ENCODE measurements around the gene SLC4A5. TPM values are rescaled to one million over a fixed set of nuclear protein-coding genes. Genes with fewer than 3 reads are reported as not detected.
"Not testable (repeated sequence)": the region's sequence is repeated elsewhere in the genome, so short reads cannot be mapped to it uniquely, and the experiment has no call there.

SLC4A5 gene
- total RNA-seq, 1 experiment from 2014 or later: 0.02 TPM

DNA sequence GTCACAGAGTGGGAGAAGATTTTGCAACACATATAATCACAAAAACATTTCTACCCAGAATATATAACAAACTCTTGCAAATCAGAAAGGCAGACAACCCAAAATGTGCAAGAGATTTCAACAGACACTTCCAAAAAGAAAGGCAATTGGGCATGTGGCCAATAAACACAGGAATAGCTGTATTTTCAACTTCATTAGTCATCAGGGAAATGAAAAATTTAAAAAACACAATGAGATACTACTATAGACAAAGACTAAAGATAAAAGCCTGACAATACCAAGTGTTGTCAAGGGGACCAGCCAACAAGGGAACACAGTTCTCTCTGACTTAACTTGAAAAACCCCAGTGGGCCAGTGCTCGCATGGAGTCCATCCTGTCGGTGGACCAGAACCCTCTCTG, 104.3 kb downstream of the SLC4A5 start:
- DNase-seq (ENCODE audit: low read depth): peak; percentile 72

DNA sequence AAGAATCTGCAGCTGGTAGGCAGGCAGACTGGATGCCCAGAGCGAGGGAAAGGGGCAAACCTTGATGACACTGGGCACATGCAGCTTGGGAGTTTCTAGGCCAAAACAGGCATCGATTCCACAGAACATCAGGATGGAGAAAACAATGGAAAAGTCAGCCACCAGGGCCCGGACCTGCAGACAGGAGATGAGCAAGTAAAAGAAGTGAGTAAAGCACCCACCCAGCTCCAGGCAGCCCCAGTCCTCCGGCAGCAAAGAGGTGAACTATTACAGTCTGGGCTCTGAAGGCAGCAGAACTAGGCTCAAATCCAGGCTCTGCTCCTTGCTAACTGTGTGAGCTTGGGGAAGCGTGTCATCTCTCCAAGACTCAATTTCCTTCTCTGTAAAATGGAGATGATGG, 108.2 kb downstream of the SLC4A5 start:
- no peak for DNase-seq (ENCODE audit: low read depth)

DNA sequence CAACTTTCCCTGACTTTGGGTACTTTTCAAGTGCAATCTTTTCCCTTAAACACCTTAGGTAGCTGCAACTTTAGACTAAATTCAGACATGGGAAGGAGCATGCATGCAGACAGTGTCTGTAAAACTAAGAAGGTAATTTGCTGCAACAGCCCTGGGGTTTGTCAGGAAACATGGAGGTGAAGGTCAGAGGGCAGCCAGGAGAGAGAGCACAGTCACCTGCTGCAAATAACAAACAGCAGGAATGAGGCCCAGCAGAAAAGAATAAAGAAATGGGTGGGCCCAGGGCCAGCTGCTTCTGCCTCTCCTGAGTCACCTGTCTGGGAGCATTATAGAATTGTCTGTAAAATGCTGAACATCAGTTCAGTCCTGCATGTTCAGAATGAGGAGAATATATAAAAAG, 109.6 kb downstream of the SLC4A5 start:
- DNase-seq (ENCODE audit: low read depth): no peak

- DNase-seq (ENCODE audit: low read depth): no peak
Measured at GRCh38 chr2:74232426-74232825, 110.8 kb downstream of the SLC4A5 start.

GRCh38 chr2:74229865-74230264, 113.4 kb downstream of the SLC4A5 start:
- not testable (repeated sequence) for DNase-seq (ENCODE audit: low read depth)

DNA sequence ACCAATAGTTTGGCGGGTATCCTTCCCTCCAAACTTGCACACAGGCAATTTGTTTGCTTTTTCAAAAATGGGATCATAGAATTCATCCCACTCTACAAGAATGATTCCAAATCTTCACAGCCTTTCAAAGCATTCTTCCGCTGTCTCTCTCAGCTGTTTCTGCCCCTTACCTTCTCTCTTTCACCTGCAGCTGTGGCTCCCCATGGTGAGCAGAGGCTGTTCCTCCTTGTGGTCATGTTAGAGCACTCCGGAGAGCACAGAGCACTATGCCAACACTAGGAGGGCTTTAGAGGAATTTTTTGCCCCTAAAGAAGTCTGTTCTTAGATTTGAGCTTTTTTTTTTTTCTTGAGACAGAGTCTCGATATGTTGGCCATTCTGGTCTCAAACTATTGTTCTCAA, 114.4 kb downstream of the SLC4A5 start:
- no peak for DNase-seq (ENCODE audit: low read depth)

DNA sequence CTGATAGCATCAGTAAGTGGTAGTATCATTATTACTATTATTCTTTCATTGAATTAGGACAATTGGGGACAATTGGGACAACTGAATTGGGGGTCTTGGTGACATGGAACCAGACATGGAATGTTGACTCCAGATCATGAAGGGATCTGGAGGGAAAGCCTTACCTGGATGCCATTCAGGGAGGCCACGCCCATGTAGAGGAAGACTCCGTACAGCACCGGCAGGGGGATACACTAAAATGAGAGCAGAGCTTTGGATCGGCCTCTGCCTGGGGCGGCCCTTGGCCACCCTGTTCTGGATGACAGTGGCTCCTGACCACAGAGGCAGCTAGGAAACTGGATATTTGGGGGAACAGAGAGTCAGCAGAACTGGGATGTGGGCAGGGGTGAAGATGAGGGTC, 115.6 kb downstream of the SLC4A5 start:
- DNase-seq (ENCODE audit: low read depth): no peak

DNA sequence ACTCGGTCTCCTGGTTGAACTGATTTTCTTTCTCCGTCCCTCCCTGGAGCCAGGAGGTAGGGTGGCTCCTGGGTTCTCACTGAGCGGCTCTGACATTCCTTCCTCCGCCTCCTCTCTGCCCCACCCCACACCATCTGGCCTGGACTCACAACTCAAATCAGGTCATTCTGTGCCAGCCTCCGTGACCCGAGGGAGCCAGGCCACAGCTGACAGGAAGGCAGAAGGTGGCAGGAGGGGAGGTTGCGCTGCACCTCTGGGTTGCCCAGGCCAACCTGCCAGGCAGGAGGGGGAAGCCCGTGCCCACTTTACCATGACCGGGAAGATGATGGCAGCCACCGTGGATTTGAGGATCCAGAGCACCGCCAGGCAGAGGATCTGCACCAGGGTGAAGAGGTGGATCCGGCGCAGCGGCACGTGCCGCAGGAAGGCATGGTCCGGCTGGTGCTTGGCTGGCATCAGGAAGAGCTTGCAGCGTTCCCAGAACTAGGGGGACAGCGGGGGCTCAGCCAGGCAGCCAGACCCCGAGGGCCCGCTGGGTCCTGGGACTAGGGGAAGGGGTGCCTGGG, 116.5 kb downstream of the SLC4A5 start:
- DNase-seq (ENCODE audit: low read depth): no peak

DNA sequence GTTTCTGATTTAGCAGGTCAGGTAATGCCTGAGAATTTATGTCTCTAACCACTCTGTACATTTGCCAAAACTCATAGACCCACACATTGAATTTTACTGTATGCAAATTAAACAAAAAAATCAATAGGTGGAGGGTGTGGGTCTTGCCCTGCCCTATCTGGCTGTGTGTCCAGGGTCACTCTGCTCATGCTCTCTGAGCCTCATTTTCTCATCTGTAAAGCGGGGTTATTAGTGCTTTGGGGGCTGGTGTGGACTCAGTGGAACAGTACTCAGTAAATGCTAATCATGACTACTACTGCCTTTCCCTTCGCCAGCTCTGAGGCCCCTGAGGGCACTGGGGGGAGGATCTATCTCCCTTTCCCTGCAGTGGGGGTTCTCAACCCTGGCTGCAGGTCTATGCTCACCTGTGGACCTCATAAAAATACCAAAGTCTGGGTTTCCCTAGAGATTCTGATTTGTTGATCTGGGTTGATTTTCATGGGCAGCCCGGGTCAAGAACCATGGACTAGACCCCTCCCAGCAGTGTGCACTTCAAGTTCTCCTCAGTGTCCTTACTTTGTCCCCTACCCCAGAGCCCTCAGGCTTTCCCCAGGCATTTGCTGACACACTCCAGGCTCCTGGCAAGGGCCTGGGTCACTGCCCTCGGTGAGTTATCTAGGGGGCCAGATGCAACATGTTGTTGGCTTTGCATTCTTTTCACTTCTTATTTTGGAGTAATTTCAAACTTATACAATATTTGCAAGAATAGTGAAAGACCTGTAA, 117.3 kb downstream of the SLC4A5 start:
- DNase-seq (ENCODE audit: low read depth): no peak

DNA sequence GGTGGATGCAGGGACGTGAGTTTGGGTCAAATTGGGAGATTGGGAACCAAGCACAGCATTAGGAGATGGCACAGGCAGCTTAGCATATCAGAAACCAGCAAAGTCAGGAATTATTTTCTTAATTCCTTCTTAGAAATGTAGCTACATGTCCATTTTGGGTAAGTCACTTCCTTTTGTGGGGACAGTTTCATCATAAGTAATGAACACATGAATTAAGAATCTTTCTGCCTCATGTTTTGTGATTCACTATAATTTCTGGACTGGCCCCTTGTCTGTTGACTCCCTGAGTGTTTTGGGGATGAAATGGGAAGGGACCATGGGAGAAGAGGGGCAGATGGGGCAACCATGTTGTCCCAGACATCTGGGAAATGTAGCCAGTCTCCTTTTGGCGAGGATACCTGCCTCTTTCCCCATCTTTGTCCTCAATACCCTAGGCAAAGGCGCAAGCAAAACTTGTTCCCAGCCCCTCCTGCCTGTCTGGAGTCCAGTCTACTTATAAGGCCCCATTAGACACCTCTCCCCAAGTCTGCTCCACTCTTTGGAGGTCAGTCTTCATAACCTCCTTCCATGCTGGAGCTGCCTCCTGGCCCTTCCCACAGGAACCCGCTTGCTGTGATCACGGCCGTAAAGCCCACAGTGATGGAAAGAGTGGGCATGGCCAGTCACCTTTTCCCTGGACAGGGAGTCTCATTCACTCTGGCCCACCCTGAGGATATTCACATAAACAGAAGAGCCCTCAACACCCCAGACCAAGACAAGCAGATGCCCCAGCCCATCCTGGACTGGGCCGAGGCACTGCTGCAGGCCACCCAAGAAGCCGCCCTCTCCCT, 119.1 kb downstream of the SLC4A5 start:
- no peak for DNase-seq (ENCODE audit: low read depth)

- no peak for DNase-seq (ENCODE audit: low read depth)
Measured at GRCh38 chr2:74222300-74222650, 120.9 kb downstream of the SLC4A5 start.

- no peak for DNase-seq (ENCODE audit: low read depth)
Measured at GRCh38 chr2:74221604-74222299, 121.5 kb downstream of the SLC4A5 start.

- DNase-seq (ENCODE audit: low read depth): no peak
Measured at GRCh38 chr2:74221091-74221490, 122.1 kb downstream of the SLC4A5 start.

- no peak for DNase-seq (ENCODE audit: low read depth)
Measured at GRCh38 chr2:74219846-74220486, 123.2 kb downstream of the SLC4A5 start.

GRCh38 chr2:74216642-74217041, 126.6 kb downstream of the SLC4A5 start:
- DNase-seq (ENCODE audit: low read depth): no peak

- not testable (repeated sequence) for DNase-seq (ENCODE audit: low read depth)
Measured at GRCh38 chr2:74215771-74216170, 127.4 kb downstream of the SLC4A5 start.

DNA sequence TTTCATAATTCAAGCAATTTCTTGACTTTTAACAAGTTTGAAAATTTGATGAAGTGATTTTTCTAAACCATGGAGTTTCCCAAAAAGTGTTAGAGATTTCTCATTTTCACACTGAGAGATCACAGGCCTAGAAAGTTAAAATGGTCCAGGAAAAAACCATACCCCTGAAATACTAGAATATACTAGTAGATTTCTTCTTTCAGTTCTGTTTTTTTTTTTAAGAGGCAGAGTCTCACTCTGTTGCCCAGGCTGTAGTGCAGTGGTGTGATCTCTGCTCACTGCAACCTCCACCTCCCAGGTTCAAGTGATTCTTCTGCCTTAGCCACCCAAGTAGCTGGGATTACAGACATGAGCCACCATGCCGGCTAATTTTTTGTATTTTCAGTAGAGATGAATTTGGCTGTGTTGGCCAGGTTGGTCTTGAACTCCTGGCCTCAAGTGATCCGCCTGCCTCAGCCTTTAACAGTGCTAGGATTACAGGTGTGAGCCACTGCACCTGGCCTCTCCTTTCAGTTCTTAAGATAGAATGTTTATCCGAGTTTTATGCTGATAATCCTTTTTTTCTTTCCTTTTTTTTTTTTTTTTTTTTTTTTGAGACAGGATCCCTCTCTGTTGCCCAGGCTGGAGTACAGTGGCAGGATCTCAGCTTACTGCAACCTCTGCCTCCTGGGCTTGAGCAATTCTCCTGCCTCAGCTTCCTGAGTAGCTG, 130.4 kb downstream of the SLC4A5 start:
- no peak for DNase-seq (ENCODE audit: low read depth)

DNA sequence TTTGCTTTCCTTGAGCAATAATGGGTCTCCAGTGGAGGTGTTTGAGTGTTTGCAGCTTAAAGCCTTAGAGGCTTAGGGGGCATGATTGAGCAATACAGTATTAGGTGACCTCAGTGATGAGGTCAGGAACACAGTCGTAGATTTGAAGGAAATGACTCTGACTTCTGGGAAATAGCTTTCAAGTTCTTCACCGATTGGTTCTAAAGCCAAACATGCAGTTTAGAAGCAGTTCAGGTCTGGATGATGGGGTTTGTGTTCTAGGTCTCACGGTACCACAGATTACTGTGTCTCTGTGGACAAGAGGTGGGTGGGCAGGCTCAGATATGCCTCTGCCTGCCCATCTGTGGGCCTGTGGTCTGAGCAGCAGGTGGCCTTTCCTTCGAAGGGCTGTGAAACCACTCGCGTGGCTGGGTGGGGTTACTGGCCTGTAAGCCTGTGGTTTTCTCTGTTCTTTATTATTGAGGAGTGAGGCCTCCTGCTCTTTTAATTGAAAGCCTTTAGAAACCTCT, 137.0 kb downstream of the SLC4A5 start:
- peak; percentile 53 for DNase-seq (ENCODE audit: low read depth)

DNA sequence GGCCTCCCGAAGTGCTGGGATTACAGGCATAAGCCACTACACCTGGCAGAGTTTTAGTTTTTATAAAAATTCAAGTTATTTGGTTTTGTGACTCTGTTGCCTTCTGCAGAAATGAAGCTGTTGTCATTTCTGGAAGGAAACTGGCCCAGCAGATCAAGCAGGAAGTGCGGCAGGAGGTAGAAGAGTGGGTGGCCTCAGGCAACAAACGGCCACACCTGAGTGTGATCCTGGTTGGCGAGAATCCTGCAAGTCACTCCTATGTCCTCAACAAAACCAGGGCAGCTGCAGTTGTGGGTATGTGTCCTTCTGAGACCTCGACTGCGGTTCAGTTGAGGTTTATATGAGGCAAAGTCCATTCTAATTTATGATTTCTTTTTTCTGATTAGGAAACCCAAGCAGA, 137.6 kb downstream of the SLC4A5 start:
- DNase-seq (ENCODE audit: low read depth): peak; percentile 44

GRCh38 chr2:74205113-74205512, 138.1 kb downstream of the SLC4A5 start:
- no peak for DNase-seq (ENCODE audit: low read depth)

- DNase-seq (ENCODE audit: low read depth): no peak
Measured at GRCh38 chr2:74204436-74204835, 138.8 kb downstream of the SLC4A5 start.

Data from M059J (cell line).